GM12864 (cell line): ENCODE measurements around the gene TOPORS.
"Not testable (repeated sequence)": the region's sequence is repeated elsewhere in the genome, so short reads cannot be mapped to it uniquely, and the experiment has no call there.

Experiments
- DNase-seq: peaks from one replicate; pipeline ENCODE4 v3.0.0-alpha.2; 2011; ENCODE audit warnings: low read depth
- H3K4me3 ChIP-seq: 2 replicates; pipeline ENCODE4 v1.5.1; 2011; ENCODE audit warnings: mild to moderate bottlenecking, low read depth, low read length, control low read depth
- CTCF ChIP-seq: IDR thresholded peaks from 2 replicates; pipeline ENCODE4 v1.5.1; 2011; ENCODE audit warnings: low read depth, mild to moderate bottlenecking, moderate library complexity, low read length, control low read depth, inconsistent platforms; ENCODE audit errors: missing control alignments

The TOPORS gene

DNA sequence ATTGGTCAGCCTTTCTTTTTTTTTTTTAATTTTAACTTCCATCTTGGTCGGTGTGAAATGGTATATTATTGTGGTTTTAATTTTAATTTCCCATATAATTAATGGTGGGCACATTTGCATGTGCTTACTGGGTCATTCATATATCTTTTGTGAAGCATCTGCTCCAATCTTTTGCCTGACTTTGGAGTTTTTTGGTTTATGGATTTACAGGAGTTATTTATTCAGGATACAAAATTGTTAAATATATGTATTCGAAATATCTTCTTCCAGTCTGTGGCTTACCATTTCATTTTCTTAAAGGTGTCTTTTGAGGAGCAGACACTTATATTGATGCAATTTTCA lies 25.7 kb downstream of the TOPORS start:
- DNase-seq, result no peak
- no peak for TF ChIP-seq CTCF
- H3K4me3 ChIP-seq, result peak overlapping the region; percentile 70

DNA sequence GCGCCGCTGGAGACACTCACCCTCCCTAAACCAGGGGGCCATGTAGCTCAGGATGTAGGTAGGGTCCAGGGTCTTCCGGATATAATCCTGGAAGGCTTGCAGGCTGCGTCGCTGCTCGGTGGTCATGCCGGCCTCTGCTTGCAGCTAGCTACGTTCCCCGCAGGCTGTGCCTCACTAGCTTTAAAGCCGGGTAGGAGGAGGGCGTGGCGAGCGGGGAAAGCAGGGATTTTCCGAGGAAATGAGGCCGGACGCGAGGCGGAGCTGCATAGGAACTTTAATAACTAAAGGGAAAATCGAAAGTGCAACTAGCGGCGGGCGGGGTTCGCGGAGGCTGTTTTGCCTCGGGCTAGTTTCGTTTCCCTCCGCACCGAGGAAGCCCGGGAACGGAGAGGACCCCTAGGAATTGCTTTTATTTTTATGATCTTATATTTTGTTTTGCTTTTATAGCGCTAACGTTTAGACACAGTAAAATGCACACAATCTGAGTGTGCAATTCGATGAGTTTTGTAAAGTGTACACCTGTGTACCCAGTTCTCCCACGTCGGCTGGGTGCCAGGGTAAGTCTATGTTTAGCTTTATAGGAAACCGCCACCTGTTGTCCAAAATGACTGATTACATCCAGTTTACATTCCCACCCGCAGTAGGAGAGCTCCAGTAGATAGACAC lies 26.2 kb downstream of the TOPORS start, which contains the start of gene RIGI:
TSS of gene RIGI (minus strand) at position 156 of the 666 bp plus-strand sequence. CDS start at position 126, 30 bp downstream.
- peak; percentile 21 for TF ChIP-seq CTCF
- peak within 1 kb of the TSS; percentile 70 for H3K4me3 ChIP-seq
- peak; percentile 31 for DNase-seq

DNA sequence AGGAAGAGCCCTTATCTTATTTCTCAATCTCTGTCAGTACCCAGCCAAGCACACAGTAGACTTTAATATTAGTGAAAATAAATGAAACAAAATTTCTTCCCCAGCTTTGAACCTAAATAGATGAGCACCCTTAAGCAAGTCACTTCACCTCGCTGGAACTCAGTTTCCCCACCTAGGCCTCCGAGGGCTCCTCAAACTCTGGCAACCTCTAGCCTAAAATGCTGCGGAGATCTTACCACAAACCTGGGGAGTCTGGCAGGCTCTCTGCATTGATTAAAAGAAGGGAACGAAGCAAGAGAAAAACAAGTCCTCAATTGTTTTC lies 26.7 kb downstream of the TOPORS start:
- peak overlapping the region; percentile 70 for H3K4me3 ChIP-seq
- no peak for TF ChIP-seq CTCF
- no peak for DNase-seq

DNA sequence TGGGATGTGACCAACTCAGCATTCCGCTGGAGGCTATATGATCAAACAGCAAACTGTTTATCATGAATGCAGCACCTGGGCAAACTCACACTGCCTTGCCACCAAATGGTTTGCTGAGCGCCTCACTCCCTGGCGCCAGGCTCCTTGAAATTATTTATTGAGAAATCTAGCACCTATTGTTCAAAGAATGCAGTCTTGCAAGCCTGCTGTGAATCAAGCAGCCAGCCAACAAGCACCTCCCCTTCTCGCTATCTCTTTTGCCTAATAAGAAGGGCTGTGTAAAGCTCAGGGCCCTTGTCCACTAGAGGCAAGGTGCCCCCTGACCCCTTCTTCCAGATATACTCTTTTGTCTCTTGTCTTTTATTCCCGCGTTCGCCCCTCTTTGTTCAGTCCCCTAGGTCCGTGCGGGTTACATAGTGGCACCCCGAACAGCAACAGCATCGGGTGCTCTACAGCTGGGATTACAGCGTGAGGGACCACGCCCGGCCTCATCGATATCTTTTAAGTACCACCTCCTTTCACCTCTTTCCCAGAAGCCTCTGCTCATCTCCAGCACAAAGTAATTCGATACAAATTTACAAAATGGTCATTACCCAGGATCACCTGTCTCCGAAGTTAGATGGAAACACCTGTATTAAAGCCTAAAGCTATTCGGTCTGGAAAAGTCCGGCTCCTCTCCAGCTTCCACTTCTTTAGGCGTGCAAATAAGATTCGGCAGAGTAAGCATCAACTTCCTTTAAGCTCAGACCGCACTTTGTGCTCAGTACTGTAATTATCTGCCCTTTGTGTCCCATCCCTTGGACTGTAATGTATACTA lies 27.3 kb downstream of the TOPORS start:
- no peak for DNase-seq
- H3K4me3 ChIP-seq, result peak overlapping the region; percentile 70
- TF ChIP-seq CTCF, result no peak

DNA sequence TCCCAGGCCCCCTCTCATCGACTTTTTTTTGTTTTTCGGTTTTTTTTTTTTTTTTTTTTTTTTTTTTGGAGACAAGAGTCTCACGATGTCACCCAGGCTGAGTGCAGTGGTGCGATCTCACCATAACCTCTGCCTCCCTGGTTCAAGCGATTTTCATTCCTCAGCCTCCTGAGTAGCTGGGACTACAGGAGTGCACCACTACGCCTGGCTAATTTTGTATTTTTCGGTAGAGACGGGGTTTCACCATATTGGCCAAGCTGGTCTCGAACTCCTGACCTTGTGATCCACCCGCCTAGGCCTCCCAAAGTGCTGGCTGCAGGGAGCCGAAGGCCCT lies 27.9 kb downstream of the TOPORS start:
- not testable (repeated sequence) for DNase-seq, H3K4me3 ChIP-seq

DNA sequence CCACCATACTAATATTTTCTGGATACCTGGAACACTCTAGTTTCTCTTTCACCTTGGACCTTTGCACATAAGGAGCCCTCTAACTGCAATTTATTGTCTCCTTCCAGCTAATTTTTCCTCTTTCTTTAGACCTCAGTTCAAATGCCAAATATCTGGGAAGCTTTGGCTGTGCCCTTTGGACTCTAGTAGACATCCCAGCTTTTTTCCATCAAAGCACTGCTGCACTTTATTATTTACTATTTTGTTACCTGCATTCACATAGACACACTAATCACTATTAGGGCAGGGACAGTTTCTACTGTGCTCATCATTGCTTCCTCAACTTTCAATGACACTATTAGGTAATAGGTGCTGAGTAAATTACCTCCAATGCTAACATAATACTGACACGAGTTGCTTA lies 28.5 kb downstream of the TOPORS start:
- no peak for TF ChIP-seq CTCF
- H3K4me3 ChIP-seq, result no peak overlapping the region
- DNase-seq, result no peak

DNA sequence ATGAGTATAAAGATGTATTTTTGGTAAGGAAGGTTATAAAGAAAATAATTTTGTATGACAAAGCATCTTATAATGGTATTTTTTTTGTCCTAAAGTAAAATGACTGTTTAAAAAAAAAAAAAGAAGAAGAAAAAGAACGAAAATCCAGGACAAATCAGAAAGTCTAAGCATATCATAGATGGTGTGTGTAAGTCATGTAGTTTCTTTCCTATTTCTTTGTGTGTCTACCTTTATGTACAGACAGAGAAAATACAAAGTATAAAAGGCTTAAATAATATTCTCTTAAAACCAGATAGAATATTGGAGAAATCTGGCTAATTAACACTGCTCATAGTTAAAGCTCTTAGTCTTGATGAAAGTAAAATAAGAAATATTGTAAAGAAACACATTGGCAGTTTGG lies 34.1 kb downstream of the TOPORS start:
- TF ChIP-seq CTCF, result no peak
- no peak for DNase-seq
- no peak overlapping the region for H3K4me3 ChIP-seq
